ENCODE results near the gene SLC66A1.
A peak's percentile ranks its signal among the peaks of the same experiment; 100 is the strongest.
"Not testable (repeated sequence)": the region's sequence is repeated elsewhere in the genome, so short reads cannot be mapped to it uniquely, and the experiment has no call there.

SLC66A1 gene, protein sequence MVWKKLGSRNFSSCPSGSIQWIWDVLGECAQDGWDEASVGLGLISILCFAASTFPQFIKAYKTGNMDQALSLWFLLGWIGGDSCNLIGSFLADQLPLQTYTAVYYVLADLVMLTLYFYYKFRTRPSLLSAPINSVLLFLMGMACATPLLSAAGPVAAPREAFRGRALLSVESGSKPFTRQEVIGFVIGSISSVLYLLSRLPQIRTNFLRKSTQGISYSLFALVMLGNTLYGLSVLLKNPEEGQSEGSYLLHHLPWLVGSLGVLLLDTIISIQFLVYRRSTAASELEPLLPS

DNA sequence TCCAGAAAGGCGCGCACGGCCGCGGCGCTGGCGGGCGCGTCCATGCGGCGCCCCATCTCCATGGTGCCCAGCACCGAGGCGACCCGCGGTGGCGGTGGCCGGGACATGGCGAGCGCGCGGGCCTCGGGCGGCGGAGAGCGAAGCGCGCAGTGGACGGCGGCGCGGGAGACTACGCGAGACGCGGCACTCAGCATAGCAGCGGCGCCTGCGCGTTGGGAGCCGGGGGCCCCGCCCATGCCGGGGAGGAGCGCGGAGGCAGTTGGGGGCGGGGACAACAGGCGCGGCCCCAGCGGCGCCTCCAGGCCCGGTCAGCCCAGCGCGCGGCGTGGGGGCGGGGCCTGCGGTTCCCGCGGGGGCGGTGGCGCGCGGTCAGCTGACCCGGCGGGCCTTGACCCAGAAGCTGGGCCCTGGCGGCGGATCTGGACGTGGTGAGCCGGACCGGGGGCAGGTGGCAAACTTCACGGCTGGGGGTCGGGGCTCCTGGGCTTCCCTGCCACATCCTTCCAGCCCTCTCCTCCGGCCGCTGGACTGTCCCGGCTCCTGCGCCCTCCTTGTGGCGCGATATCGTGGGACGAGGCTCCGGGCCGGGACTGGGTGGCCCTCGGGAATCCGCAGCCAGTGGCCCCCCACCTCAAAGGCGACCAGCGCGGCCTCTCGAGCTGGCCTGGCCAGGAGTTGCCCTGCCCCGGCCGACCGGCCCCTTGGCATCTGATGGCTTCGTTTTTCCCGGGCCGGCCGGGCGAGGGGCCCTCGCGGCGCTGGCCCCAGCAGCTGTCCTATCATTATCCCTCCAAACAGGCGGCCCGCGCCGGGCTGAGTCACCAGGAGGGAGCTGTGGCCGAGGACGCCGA lies at the start of gene SLC66A1, which contains the start of gene AKR7A2:
TSS of gene SLC66A1 (plus strand) at position 396 of the 851 bp plus-strand sequence. CDS start 5,352 bp downstream, outside the sequence.
TSS of gene AKR7A2 (minus strand) at position 214 of the 851 bp plus-strand sequence. CDS start at position 194, 20 bp downstream.
- DNase-seq, result peak; percentile 97

DNA sequence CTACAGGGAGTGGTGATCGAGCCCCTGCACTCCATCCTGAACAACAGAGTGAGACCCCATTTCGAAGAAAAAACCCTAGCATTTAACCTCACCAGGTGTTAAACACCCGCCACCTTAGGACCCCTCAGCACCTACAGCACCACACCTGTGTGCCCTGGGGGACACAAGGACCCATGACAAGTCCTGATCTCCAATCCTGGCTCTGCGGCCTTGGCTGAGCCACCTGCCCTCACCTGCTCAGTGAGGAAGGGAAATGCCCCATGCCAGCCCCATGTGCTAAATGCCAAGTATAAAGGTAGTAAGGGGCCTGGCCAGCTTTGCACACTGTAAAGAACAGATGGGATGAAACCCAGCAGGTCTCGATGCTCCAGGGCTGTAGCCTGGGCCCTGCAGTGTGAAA lies 49.4 kb upstream of the SLC66A1 start:
- DNase-seq, result no peak

DNA sequence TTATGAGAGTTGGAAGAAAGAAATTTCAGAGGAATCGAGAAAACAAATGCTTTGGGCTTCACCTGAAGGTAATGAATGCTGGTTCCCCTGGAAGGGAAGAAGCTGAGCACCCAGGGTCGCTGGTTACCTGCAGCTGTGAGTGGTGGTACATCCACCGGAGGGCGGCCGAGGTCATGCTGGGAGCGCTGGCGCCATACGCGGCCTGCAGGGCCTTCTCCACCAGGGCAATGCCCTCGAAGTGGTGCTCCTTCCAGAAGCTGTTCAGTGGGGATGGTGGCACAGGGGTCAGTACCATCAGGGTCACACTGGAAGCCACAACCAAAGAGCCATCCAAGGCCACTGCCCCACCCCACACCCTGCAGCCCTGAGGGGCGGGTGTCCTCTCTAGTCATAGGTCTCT lies 43.7 kb upstream of the SLC66A1 start:
- no peak for DNase-seq

DNA sequence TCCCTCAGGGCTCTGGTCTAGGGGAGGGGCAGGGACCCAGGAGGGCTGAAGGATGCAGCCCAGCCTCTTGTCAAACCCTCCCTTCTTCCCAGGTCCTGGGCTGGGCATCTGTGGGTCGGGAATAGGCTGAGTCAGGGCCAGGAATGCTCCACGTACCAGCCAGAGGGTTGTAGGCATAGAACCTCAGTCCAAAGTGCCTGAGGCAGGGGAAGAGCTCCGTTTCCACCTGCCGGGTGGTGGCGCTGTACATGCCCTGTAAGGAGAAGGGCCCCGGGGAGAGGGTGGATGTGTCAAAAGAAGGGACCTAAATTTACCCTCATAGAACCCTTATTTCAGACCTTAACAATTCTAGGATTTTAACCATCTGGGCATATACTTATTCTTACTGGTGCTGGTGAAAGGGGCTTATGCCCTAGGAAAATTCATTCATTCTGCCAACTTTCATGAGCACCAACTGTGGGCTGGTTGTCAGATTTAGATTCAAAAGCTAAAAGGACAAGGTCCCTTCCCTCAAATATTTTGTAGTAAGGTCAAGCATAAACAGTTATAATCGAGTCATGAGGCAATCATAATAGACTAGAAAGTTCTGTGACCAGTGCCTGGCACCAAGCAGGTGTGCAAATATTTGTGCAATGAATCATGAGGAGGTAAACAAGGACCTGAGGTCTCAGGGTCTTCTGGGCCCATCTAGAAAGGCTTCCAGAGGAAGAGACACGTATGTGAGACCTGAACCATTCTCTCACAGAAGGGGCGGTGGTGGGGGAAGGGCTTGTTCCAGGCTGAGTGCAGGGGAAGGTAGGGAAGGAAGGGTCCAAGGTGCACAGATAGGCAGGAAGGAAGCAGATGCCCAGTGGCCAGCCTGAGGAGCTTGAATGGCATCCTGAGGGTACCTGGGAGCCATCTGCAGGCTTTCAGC lies 42.4 kb upstream of the SLC66A1 start:
- DNase-seq, result peak; percentile 74

DNA sequence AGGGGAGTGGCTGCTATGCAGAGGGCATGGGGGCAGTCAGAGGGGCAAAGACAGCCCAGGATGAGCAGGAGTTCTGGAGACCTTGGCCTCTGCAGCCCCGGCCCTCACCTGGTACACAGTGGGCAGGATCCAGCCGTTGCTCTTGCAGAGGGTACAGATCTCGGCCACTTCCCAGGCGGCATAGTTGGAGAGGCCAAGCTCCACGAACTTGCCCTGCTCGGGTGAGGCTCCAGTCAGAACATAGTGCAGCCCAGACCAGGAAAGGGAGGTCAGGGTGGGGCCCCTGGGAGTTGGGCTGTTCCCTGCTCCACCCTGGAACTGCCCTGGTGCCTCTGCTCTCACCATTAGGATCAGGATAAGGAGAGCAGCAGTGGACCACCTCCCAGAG lies 41.8 kb upstream of the SLC66A1 start:
- DNase-seq, result peak; percentile 53

DNA sequence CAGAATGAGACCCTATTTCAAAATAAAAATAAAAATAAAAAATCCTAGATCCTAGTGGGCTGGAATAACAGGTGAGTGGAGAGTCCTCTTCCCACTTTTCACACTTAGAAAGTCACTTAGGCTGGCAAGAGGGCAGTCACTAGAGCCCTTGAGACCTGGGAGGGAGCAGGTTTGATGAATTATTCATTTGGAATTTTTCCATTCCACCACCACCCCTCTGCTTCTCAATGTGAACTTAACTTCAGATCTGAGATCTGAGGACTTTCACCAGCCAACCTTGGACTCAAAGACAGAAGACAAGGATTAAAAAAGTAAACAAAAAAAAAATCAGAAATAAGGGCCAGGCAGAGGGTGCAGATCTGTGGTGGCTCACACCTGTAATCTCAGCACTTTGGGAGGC lies 40.1 kb upstream of the SLC66A1 start:
- DNase-seq, result no peak

DNA sequence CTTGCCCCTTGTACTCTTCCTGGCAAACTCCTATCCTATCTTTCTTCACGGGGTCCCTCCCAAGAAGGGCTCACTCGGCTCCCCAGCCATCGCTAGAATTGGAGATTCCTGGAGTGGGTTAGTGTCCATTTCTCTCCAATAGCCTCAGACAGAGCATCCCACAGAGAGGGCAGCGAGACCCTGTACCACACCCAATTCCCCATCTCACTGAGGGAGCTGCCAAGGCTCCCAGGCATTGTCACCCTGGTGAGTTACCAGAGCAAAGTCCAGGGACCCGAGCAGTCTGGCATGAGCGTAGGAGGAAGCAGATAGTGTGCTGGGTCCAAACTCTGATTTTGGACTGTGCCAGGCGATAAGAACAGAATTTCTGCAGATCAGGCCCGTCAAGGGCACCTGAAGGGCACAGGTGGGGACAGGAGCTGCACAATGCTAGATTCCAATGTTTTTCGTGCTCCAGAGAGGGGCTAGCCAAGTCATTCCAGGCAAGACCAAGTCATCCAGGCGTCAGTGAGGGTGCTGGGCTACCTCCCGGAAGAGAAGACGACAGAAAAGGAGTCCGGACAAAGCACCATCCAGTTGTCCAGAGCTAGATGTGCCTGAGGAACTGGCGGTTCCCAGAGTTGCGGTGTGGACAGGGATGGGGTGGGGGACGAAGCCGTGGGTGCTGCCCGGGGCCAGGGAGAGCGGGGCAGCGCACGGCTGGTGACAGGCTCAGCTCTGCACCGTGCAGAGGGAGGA lies 38.9 kb upstream of the SLC66A1 start:
- DNase-seq, result no peak

DNA sequence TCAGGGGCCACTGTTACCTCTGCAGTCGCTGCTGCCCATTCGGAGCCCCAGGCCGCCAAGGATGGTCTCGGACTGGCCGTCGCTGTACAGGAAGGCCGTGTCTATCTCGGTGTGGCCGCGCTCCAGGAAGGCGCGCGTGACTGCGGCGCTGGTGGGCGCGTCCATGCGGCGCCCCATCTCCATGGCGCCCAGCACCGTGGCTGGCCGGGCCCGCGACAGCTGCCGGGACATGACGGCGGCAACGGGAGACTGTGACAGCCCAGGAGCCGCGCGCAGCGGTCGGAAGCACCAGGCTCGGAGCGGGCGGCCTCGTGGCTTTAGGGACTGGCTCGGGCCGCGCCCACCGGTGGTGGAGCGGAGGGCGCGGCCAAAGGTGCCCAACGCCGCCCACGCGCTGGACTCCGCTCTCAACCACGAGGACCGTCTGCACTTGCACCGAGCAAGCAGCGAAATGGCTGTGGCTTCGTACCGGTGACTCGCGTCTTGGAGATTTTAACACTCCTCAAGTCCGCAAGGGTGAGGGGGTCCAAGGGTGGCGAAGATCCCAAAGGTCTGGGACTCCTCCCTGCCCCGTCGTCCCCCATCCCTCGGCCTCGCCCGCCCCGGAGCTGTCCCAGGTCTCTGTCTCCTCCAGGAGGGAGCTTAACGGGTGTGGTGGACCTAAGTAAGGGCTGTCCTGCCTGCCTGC lies 38.1 kb upstream of the SLC66A1 start:
- not testable (repeated sequence) for DNase-seq

DNA sequence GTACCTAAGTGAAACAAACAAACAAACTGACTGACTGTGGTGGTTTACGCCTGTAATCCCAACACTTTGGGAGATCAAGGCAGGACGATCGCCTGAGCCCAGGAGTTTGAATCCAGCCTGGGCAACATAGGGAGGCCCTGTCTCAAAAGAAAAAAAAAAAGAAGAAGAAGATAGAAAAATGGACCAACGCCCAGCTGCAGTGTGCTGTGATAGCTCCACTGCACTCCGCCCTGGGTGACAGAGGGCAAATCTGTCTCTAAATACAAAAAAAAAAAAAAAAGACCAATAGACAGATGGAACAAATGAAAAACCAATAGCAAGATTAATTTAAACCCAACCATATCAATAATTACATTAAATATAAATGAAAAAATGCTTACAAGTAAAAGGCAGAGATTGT lies 37.5 kb upstream of the SLC66A1 start:
- no peak for DNase-seq

DNA sequence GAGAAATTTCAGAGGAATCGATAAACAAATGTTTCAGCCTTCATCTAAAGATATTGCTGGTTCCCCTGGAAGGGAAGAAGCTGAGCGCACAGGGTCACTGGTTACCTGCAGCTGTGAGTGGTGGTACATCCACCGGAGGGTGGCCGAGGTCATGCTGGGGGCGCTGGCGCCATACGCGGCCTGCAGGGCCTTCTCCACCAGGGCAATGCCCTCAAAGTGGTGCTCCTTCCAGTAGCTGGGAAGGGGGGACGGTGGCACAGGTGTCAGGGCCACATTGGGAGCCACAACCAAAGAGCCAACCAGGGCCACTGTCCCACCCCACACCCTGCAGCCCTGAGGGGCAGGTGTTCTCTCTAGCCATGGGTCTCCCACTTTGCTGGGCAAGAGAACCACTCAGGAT lies 28.2 kb upstream of the SLC66A1 start:
- no peak for DNase-seq

DNA sequence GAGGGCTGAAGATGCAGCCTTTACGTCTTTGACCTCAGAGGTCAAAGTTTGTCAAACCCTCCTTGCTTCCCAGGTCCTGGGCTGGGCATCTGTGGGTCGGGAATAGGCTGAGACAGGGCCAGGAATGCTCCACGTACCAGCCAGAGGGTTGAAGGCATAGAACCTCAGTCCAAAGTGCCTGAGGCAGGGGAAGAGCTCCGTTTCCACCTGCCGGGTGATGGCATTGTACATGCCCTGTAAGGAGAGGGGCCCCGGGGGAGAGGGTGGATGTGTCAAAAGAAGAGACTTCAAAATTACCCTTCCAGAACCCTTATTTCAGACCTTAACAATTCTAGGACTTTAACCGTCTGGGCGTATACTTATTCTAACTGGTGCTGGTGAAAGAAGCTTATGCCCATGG lies 27.2 kb upstream of the SLC66A1 start:
- no peak for DNase-seq

DNA sequence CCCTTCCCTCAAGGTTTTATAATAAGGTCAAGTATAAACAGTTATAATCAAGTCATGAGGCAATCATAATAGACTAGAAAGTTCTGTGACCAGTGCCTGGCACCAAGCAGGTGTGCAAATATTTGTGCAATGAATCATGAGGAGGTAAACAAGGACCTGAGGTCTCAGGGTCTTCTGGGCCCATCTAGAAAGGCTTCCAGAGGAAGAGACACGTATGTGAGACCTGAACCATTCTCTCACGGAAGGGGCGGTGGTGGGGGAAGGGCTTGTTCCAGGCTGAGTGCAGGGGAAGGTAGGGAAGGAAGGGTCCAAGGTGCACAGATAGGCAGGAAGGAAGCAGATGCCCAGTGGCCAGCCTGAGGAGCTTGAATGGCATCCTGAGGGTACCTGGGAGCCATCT lies 26.8 kb upstream of the SLC66A1 start:
- peak; percentile 60 for DNase-seq

DNA sequence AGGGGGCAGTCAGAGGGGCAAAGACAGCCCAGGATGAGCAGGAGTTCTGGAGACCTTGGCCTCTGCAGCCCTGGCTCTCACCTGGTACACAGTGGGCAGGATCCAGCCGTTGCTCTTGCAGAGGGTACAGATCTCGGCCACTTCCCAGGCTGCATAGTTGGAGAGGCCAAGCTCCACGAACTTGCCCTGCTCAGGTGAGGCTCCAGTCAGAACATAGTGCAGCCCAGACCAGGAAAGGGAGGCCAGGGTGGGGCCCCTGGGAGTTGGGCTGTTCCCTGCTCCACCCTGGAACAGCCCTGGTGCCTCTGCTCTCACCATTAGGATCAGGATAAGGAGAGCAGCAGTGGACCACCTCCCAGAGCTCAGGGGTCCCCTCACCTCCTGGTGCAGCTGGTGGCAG lies 26.3 kb upstream of the SLC66A1 start:
- peak; percentile 65 for DNase-seq

DNA sequence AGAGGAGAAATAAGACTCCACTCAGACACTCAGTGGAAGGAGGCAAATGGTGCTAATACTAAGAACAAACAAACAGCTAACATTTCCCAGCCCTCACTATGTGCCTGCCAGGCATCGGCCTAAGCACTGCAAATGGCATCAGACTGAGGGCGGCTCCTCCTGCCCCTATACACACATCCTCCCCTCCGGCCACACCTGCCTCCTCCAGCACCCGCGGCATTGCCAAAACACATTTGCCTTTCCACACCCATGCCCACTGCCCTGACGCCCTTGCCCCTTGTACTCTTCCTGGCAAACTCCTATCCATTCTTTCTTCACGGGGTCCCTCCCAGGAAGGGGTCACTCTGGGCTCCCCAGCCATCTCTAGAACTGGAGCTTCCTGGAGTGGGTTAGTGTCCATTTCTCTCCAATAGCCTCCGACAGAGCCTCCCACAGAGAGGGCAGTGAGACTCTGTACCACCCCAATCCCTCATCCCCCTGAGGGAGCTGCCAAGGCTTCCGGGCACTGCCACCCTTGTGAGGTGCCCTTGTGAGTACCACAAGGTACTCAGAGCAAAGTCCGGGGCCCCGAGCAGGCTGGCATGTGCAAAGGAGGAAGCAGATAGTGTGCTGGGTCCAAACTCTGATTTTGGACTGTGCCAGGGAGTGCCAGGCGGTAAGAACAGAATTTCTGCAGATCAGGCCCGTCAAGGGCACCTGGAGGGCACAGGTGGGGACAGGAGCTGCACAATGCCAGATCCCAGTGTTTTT lies 24.5 kb upstream of the SLC66A1 start:
- DNase-seq, result peak; percentile 75

DNA sequence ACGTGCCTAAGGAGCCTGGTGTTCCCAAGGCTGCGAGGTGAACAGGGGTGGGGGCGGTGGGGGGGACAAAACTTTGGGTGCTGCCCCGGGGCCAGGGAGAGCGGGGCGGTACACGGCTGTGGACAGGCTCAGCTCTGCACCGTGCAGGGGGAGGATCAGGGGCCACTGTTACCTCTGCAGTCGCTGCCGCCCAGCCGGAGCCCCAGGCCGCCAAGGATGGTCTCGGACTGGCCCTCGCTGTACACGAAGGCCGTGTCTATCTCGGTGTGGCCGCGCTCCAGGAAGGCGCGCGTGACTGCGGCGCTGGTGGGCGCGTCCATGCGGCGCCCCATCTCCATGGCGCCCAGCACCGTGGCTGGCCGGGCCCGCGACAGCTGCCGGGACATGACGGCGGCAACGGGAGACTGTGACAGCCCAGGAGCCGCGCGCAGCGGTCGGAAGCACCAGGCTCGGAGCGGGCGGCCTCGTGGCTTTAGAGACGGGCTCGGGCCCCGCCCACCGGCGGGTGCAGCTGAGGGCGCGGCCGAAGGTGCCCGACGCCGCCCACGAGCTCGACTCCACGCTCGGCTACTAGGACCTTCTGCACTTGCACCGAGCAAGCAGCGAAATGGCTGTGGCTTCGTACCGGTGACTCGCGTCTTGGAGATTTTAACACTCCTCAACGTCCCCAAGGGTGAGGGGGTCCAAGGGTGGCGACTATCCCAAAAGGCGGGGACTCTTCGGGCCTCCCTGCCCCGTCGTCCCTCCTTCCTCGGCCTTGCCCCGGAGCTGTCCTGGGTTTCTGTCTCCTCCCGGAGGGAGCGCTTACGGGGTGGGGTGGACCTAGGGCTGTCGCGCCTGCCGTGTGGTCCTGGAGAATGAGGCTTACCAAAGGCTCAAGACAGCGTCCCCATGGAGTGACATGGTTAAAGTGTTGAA lies 23.5 kb upstream of the SLC66A1 start, which contains the start of gene AKR7A3:
TSS of gene AKR7A3 (minus strand) at position 447 of the 918 bp plus-strand sequence. CDS start at position 386, 61 bp downstream.
- peak; percentile 93 for DNase-seq

DNA sequence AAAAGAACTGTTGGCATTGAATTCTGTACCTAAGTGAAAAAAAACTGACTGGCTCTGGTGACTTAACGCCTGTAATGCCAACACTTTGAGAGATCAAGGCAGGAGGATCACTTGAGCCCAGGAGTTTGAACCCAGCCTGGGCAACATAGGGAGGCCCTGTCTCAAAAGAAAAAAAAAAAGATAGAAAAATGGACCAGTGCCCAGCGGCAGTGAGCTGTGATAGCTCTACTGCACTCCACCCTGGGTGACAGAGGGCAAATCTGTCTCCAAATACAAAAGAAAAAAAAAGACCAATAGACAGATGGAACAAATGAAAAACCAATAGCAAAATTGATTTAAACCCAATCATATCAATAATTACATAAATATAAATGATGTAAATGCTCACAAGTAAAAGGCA lies 22.9 kb upstream of the SLC66A1 start:
- DNase-seq, result peak; percentile 74

DNA sequence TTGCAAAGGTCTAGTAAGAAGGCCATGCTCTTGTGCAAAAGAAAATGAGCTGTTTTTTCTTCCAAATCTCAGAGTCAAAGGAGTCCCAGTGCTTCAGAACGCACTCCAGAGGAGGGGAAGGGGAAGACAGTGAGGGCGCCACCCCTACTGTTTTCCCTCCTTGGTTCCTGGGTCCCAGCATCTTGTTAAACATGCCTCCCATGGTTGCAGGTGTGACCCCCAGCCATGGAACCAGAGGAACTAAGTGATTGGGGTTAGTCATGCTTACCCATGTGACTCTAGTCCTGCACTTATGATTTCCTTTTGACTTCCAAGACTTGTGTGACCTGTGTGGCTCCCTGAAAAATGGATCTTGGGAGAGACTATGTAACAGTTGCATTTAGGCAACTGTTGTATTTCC lies 17.5 kb upstream of the SLC66A1 start:
- no peak for DNase-seq

DNA sequence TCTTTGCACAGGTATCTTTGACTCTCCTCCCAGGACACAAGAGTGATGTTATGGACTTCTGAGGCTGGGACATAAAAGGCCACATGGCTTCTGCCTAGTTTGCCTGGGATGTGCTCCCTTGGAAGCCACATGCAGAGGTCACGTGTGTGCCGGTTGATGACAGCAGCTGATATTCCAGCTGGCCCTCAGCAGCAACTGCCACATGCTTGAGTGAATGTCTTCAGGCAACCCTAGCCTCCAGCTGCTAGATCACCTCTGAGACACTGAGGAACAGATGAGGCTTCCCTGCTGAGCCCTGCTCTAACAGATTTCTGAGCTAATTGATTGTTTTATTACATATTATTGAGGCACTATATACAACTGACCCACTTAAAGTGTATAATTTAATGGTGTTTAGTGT lies 11.9 kb upstream of the SLC66A1 start:
- no peak for DNase-seq

DNA sequence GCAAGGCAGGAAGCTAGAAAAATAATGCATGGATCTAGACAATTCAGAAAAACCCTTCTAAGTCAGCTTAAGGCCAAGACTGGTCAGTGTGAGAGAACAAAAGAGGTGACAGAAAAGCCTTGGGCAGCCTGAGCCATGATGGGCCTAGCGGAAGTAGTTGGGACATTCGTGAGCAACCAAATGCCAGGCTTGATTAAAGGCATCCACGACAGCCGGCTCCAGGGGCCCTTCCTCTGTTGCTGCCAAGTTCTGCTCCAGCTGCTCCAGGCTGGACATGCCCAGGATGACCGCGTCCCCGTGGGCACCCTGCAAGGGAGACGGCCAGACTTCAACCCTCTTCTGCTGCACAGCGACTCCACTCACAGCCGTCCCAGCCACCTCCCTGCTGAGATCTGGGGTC lies 8.0 kb upstream of the SLC66A1 start:
- DNase-seq, result not testable (repeated sequence)

DNA sequence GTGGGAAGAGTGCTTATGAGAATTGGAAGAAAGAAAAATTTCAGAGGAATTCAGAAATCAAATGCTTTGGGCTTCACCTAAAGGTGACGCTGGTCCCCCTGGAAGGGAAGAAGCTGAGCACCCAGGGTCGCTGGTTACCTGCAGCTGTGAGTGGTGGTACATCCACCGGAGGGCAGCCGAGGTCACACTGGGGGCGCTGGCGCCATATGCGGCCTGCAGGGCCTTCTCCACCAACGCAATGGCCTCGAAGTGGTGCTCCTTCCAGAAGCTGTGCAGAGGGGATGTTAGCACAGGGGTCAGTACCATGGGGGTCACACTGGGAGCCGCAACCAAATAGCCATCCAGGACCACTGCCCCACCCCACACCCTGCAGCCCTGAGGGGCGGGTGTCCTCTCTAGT lies 6.2 kb upstream of the SLC66A1 start:
- DNase-seq, result no peak
